Upper lobe of left lung (tissue), 6 donors: Measurements from ENCODE around the gene MKI67. TPM values are rescaled to one million over a fixed set of nuclear protein-coding genes. Genes with fewer than 3 reads are reported as not detected.
A peak's percentile ranks its signal among the peaks of the same experiment; 100 is the strongest.

Source experiments
- ATAC-seq, 2 donors: fragments of 200-7000 bp; cut with Tn5 transposase; one replicate each; pipeline ENCODE4 v1.9.1; 2022; ENCODE audit warnings: mild to moderate bottlenecking in 2 of 2, moderate library complexity in 2 of 2; ENCODE audit not compliant: low FRiP score in 2 of 2
- DNase-seq, 2 donors: peaks; one replicate each; pipeline ENCODE4 v3.0.0-alpha.2; 2019 to 2020
- H3K27ac ChIP-seq, 4 donors: fragments of 200-600 bp; sonication (generic); one replicate each; pipeline ENCODE4 v1.5.1; 2016 to 2019
- H3K27me3 ChIP-seq, 4 donors: fragments of 200-600 bp; sonication (generic); one replicate each; pipeline ENCODE4 v1.5.1; 2017 to 2019
- H3K36me3 ChIP-seq, 4 donors: fragments of 200-600 bp; sonication (generic); one replicate each; pipeline ENCODE4 v1.5.1; 2016 to 2019
- H3K4me1 ChIP-seq, 4 donors: fragments of 200-600 bp; sonication (generic); one replicate each; pipeline ENCODE4 v1.5.1; 2018 to 2019
- H3K4me3 ChIP-seq, 4 donors: fragments of 200-600 bp; sonication (generic); one replicate each; pipeline ENCODE4 v1.5.1; 2017 to 2019; ENCODE audit warnings: mild to moderate bottlenecking in 2 of 4, moderate library complexity in 1 of 4
- H3K9me3 ChIP-seq, 4 donors: fragments of 200-600 bp; sonication (generic); one replicate each; pipeline ENCODE4 v1.5.1; 2018 to 2019
- EP300 ChIP-seq, 4 donors: sonication (generic); formaldehyde crosslinking; IDR thresholded peaks; one replicate each; pipeline ENCODE4 v1.5.1; 2017; ENCODE audit warnings: antibody characterized with exemption in 4 of 4, control low read depth in 2 of 4
- POLR2A ChIP-seq, 4 donors: fragments of 450-650 bp; IDR thresholded peaks; one replicate each; pipeline ENCODE4 v1.5.1; 2016 to 2017; ENCODE audit warnings: antibody characterized with exemption in 4 of 4, mild to moderate bottlenecking in 2 of 4
- POLR2AphosphoS5 ChIP-seq, 2 donors: sonication (generic); formaldehyde crosslinking; IDR thresholded peaks; one replicate each; pipeline ENCODE4 v1.5.1; 2017; ENCODE audit warnings: antibody characterized with exemption in 2 of 2
- WGBS, 2 donors: methylation state at CpG; one replicate each; pipeline ENCODE4 v1.1.5; 2017 to 2018; 5-methylcytosine and 5-hydroxymethylcytosine counted together
- total RNA-seq, 6 donors: library from RNA; depleted of rRNA in 4 of 6; stranded (reverse); fragments of >200 nt in 4 of 6; gene quantifications; one replicate each; pipeline versions ENCODE4 v1.1.0 to v1.2.1, GENCODE V29; 2016 to 2021
- TF ChIP-seq, protein P1 (sequence below), 6 experiments: fragments of 450-650 bp in 4 of 6; fragments of 200-600 bp in 2 of 6; sonication (generic) in 2 of 6; IDR thresholded peaks; one replicate each; pipeline ENCODE4 v1.5.1; 2016 to 2019; ENCODE audit warnings: antibody characterized with exemption in 6 of 6
- donor health status: DM: no; HTN: no; CAD: no; lungs with moderate emphysema.
- donor health status: DM: no; HTN: yes; CAD: no; lungs with severe emphysema.

The MKI67 gene
- total RNA-seq, 6 donors from 2014 or later, result 1.0 to 7.3 (median 5.0) TPM

GRCh38 chr10:128066870-128067382 is 59.3 kb downstream of the MKI67 start:
- no peak for DNase-seq
- peaks cover 24 to 41% (median 31%) of the 10 kb centered on the region in 4 donors for H3K4me1 ChIP-seq
- no peak for ATAC-seq
- no peaks in the 10 kb centered on the region for H3K9me3 ChIP-seq
- TF ChIP-seq EP300 (IDR thresholded peaks at IDR 0.05) (no peak), POLR2AphosphoS5 (IDR thresholded peaks at IDR 0.05) (no peak), POLR2A (IDR thresholded peaks at IDR 0.05) (no peak)
- TF ChIP-seq, protein P1, sequence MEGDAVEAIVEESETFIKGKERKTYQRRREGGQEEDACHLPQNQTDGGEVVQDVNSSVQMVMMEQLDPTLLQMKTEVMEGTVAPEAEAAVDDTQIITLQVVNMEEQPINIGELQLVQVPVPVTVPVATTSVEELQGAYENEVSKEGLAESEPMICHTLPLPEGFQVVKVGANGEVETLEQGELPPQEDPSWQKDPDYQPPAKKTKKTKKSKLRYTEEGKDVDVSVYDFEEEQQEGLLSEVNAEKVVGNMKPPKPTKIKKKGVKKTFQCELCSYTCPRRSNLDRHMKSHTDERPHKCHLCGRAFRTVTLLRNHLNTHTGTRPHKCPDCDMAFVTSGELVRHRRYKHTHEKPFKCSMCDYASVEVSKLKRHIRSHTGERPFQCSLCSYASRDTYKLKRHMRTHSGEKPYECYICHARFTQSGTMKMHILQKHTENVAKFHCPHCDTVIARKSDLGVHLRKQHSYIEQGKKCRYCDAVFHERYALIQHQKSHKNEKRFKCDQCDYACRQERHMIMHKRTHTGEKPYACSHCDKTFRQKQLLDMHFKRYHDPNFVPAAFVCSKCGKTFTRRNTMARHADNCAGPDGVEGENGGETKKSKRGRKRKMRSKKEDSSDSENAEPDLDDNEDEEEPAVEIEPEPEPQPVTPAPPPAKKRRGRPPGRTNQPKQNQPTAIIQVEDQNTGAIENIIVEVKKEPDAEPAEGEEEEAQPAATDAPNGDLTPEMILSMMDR (IDR thresholded peaks at IDR 0.05), result no peak
- no peak overlapping the region for H3K27ac ChIP-seq
- H3K27me3 ChIP-seq, result no peaks in the 10 kb centered on the region
- H3K4me3 ChIP-seq, result no peak overlapping the region
- peaks cover 17 to 88% (median 51%) of the 10 kb centered on the region in 4 donors for H3K36me3 ChIP-seq
- 80 to 87% methylated on average over 13 of the region's 13 CpGs for WGBS, 2 donors

DNA sequence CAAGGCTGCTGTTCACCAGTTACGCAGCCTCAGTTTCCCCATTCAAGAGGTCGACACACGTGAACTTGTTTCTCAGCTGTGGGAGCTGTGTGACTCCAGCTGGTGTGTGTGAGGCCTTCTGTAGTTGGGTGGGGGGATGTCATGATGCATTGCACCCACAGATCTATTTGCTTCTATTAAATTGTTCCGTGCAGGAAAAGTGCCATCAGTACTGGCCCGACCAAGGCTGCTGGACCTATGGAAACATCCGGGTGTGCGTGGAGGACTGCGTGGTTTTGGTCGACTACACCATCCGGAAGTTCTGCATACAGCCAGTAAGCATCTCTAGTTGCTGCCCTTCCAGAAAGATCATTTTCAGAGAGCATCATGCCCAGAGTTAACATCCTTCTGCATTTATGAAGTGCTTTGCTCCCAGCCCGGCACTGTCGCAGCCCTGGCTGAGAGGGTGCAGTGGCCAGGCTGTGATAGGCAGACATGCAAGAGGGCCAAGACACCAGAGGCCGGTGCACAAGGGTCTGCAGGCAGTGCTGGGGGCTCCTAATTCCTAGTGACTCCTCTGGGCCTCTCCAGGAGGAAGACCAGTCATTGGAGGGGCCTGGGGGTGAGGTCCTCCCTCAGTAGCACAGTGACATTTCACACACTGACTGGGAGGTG is 60.2 kb downstream of the MKI67 start:
- no peak for ATAC-seq
- no peak for TF ChIP-seq POLR2AphosphoS5 (IDR thresholded peaks at IDR 0.05)
- TF ChIP-seq, protein P1 (IDR thresholded peaks at IDR 0.05), result no peak
- no peak for TF ChIP-seq POLR2A (IDR thresholded peaks at IDR 0.05)
- TF ChIP-seq EP300 (IDR thresholded peaks at IDR 0.05), result no peak
- no peaks in the 10 kb centered on the region for H3K9me3 ChIP-seq
- peaks cover 17 to 85% (median 46%) of the 10 kb centered on the region in 4 donors for H3K36me3 ChIP-seq
- peak overlapping the region; percentile 72 to 92 (median 90) for H3K27ac ChIP-seq
- peaks cover 24 to 42% (median 32%) of the 10 kb centered on the region in 4 donors for H3K4me1 ChIP-seq
- DNase-seq, result peak in 1 of 2 donors; percentile 16
- no peak overlapping the region for H3K4me3 ChIP-seq
- WGBS, 2 donors, result 88 to 99% methylated on average over 13 of the region's 13 CpGs
- no peaks in the 10 kb centered on the region for H3K27me3 ChIP-seq

DNA sequence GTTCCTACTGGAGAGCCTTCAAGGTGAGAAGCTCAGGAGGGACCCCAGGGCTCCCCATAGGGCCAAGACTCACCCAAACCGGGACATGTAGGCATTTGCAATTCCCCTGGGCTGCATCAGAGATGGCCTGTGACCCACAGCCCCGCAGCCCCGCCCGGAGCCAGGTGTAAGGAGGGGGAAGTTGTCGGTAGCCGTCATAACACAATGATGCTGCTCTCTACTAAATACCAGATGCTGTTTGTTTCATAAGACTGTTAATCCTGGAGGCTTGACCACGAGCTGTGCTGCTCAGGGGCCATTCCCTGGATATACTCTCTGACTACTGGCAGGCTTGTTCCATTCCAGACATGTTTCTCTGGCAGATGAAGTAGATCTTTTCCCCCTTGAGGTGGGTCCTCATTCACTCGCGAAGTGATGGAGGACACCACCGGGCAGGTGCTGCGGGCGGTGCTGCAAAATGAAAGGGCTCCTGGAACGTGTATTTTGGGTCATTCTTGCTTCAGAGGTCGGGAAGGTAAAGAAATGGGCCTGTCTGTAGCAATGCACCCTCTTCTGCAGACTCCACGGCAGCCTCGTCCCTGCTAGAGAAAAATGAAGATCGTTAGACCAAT is 61.1 kb downstream of the MKI67 start:
- 79 to 80% methylated on average over 12 to 17 of the region's 17 CpGs for WGBS, 2 donors
- peak overlapping the region; percentile 72 to 92 (median 90) for H3K27ac ChIP-seq
- H3K4me3 ChIP-seq, result no peak overlapping the region
- TF ChIP-seq POLR2A (IDR thresholded peaks at IDR 0.05) (no peak), EP300 (IDR thresholded peaks at IDR 0.05) (no peak), POLR2AphosphoS5 (IDR thresholded peaks at IDR 0.05) (no peak)
- TF ChIP-seq, protein P1 (IDR thresholded peaks at IDR 0.05), result no peak
- DNase-seq (peak; percentile 55 to 89), ATAC-seq (peak; percentile 13 to 32)
- H3K27me3 ChIP-seq, result no peaks in the 10 kb centered on the region
- H3K36me3 ChIP-seq, result peaks cover 17 to 85% (median 43%) of the 10 kb centered on the region in 4 donors
- H3K4me1 ChIP-seq, result peaks cover 24 to 42% (median 32%) of the 10 kb centered on the region in 4 donors
- H3K9me3 ChIP-seq, result no peaks in the 10 kb centered on the region

DNA sequence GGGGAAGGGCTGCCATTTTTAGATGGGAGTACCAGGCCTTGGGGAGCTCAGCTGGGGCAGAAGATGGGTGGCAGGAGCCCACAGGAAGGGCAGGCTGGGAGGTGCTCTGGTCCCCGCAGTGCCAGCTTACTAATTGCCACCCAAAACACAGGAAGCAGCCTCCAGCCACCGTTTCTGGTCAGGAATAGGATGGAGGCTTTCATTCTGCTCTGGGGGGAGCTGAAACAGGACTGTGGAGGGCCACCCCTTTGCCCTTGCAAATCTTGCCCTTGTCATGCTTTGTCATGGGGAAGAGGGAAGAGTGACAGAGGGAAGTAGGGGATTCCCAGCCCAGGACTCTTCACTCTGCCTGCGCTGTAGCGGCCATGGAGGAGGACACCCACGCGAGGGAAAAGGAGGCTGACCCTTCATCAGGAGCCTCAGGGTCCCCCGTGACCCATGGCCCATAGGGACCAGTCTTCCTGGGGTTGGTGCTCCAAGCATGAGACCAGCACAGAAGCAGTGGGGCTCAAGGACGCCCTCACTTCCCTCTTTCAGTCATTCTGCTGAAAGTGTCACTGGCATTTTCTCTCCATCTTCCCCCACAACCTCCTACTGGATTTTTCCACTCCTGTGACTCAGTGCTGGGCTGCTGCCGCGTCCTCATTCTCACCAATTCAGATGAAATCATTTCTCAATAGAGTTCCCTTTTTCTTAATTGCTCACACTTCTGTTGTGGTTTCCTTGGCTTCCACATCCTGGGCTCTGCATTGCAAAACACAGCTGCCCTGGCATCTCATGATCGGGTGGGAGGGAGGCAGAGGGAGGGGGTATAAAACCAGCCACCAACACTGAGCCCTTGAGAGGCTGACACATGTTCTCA is 61.9 kb downstream of the MKI67 start:
- 51 to 59% methylated on average over 10 to 11 of the region's 11 CpGs for WGBS, 2 donors
- DNase-seq, result peak in 1 of 2 donors; percentile 79
- peak in 3 of 4 donors; percentile 55 to 77 (median 60) for TF ChIP-seq EP300 (IDR thresholded peaks at IDR 0.05)
- peak; percentile 73 to 76 for TF ChIP-seq POLR2AphosphoS5 (IDR thresholded peaks at IDR 0.05)
- no peak for TF ChIP-seq POLR2A (IDR thresholded peaks at IDR 0.05)
- TF ChIP-seq, protein P1 (IDR thresholded peaks at IDR 0.05), result no peak
- Histone ChIP-seq H3K27ac (peak overlapping the region; percentile 89 to 92 (median 90)), H3K36me3 (peaks cover 14 to 85% (median 41%) of the 10 kb centered on the region in 4 donors), H3K4me3 (peak overlapping the region in 1 of 4 donors; percentile 12), H3K4me1 (peaks cover 24 to 42% (median 32%) of the 10 kb centered on the region in 4 donors), H3K9me3 (no peaks in the 10 kb centered on the region), H3K27me3 (no peaks in the 10 kb centered on the region)
- ATAC-seq, result peak; percentile 71 to 79
